Measurements from ENCODE around the gene NUP155. TPM values are rescaled to one million over a fixed set of nuclear protein-coding genes. Genes with fewer than 3 reads are reported as not detected.

The NUP155 gene
- total and polyA plus RNA-seq, 2 of the 4 experiments (the other 2 are of a cell fraction) = 7.5 to 43.9 TPM

- no TSS peak for BruUV-seq (replicated peaks)
- dilution Hi-C loops (cut with HindIII; ENCODE audit: low sequenced_read_pairs, unreplicated experiment) (no loop called here), in situ Hi-C loops (cut with MboI; ENCODE audit: low sequenced_read_pairs) (no loop called here), intact Hi-C loops (cut with micrococcal nuclease) (no loop called here)
- H4K91ac ChIP-seq (ENCODE audit: insufficient read depth, low read depth, low read length) = no peak overlapping the region
- H3K56ac ChIP-seq (ENCODE audit: extremely low read depth, insufficient read depth, low read length) = no peak overlapping the region
- no peak overlapping the region for H2AK9ac ChIP-seq (replicated peaks; ENCODE audit: low read depth, low read length, poor library complexity)
- H2BK5ac ChIP-seq (ENCODE audit: low read depth, low read length, poor library complexity, severe bottlenecking) = no peak overlapping the region
- no peak overlapping the region for H2BK20ac ChIP-seq (ENCODE audit: low read depth, low read length)
- no peak overlapping the region for H2AK5ac ChIP-seq (ENCODE audit: low read depth, low read length)
- no peak overlapping the region for H3K4ac ChIP-seq (ENCODE audit: low read depth, low read length)
- H4K8ac ChIP-seq (ENCODE audit: low read depth in 2 of 2, low read length in 2 of 2) = no peak overlapping the region
- H3K4me3 ChIP-seq (ENCODE audit: insufficient read depth, low read depth, low read length) = no peak overlapping the region
- H2AFZ ChIP-seq (replicated peaks; ENCODE audit: low read length, poor library complexity) = no peak overlapping the region
- H3K23ac ChIP-seq (ENCODE audit: low read depth, low read length) = no peak overlapping the region
- no peak for ATAC-seq (ENCODE audit: low read depth)
- H2BK120ac ChIP-seq (ENCODE audit: low read depth, low read length) = no peak overlapping the region
- H3K9me3 ChIP-seq (ENCODE audit: control insufficient read depth, insufficient read depth, low read length) = no peaks in the 10 kb centered on the region
- DNase-seq = peak; percentile 4
- H3K79me1 ChIP-seq (ENCODE audit: low read depth in 1 of 2, low read length in 2 of 2) = peaks cover 11 to 25% of the 10 kb centered on the region in 2 experiments
- ChIA-PET CTCF (no interaction called here), POLR2A (ENCODE audit: unreplicated experiment) (no interaction called here)
- peaks cover 6% of the 10 kb centered on the region for H3K9me1 ChIP-seq (ENCODE audit: insufficient read depth, low read length)
- H3K14ac ChIP-seq (replicated peaks; ENCODE audit: low read depth, low read length) = no peak overlapping the region
- no peak overlapping the region for H3K27ac ChIP-seq (ENCODE audit: insufficient read depth, low read length)
- no peaks in the 10 kb centered on the region for H3K27me3 ChIP-seq (ENCODE audit: control insufficient read depth, insufficient read depth, low read length)
- no peak overlapping the region for H3K4me2 ChIP-seq (ENCODE audit: low read depth, low read length)
- no peak overlapping the region for H4K5ac ChIP-seq (ENCODE audit: low read depth, low read length)
- H3K36me3 ChIP-seq (ENCODE audit: control insufficient read depth, insufficient read depth, low read length) = no peaks in the 10 kb centered on the region
- no peak for TF ChIP-seq CTCF (conservative IDR thresholded peaks at IDR 0.05; ENCODE audit: low read depth, low read length)
- TF ChIP-seq MXI1 (IDR thresholded peaks at IDR 0.05; ENCODE audit: borderline replicate concordance, low read depth, low read length) = no peak
- TF ChIP-seq RCOR1 (IDR thresholded peaks at IDR 0.05; ENCODE audit: insufficient replicate concordance, low read length) = no peak
- TF ChIP-seq USF2 (IDR thresholded peaks at IDR 0.05; ENCODE audit: low read depth, low read length) = peak; percentile 19; the same call in 1 of the 2 replicates
- TF ChIP-seq, protein P1, sequence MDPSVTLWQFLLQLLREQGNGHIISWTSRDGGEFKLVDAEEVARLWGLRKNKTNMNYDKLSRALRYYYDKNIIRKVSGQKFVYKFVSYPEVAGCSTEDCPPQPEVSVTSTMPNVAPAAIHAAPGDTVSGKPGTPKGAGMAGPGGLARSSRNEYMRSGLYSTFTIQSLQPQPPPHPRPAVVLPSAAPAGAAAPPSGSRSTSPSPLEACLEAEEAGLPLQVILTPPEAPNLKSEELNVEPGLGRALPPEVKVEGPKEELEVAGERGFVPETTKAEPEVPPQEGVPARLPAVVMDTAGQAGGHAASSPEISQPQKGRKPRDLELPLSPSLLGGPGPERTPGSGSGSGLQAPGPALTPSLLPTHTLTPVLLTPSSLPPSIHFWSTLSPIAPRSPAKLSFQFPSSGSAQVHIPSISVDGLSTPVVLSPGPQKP (IDR thresholded peaks at IDR 0.05; ENCODE audit: borderline replicate concordance, low read depth, low read length) = no peak
- no peak overlapping the region for H3K9ac ChIP-seq (ENCODE audit: low read depth, low read length)
- no peaks in the 10 kb centered on the region for H4K20me1 ChIP-seq (ENCODE audit: insufficient read depth, low read length)
- no peak overlapping the region for H3K18ac ChIP-seq (ENCODE audit: low read depth, low read length)
- peaks cover 5% of the 10 kb centered on the region for H3K4me1 ChIP-seq (ENCODE audit: control insufficient read depth, insufficient read depth, low read length)
- no peak overlapping the region for H2BK15ac ChIP-seq (ENCODE audit: low read depth, low read length)
These were observed 119.2 kb downstream of the NUP155 start for GRCh38 chr5:37251665-37252064.

All from IMR-90 (cell line).